IPS-18a (cell line): ENCODE results near the gene GPRC5D.

ENCODE experiments used
- H3K27ac ChIP-seq: one replicate; pipeline ENCODE4 v1.5.1; 2013; ENCODE audit warnings: low read length
- H3K27me3 ChIP-seq: one replicate; pipeline ENCODE4 v1.6.1; 2013; ENCODE audit warnings: mild to moderate bottlenecking, low read length; ENCODE audit not compliant: control insufficient read depth, insufficient read depth
- H3K36me3 ChIP-seq: one replicate; pipeline ENCODE4 v1.6.1; 2013; ENCODE audit warnings: low read depth, low read length; ENCODE audit not compliant: control insufficient read depth
- H3K4me1 ChIP-seq: one replicate; pipeline ENCODE4 v1.6.1; 2013; ENCODE audit warnings: low read depth, low read length; ENCODE audit not compliant: control insufficient read depth
- H3K4me3 ChIP-seq: one replicate; pipeline ENCODE4 v1.5.1; 2013; ENCODE audit warnings: low read length
- H3K9ac ChIP-seq: one replicate; pipeline ENCODE4 v1.6.1; 2013; ENCODE audit warnings: mild to moderate bottlenecking, low read length, moderate library complexity
- H3K9me3 ChIP-seq: one replicate; pipeline ENCODE4 v1.6.1; 2013; ENCODE audit warnings: low read depth, low read length; ENCODE audit not compliant: control insufficient read depth

GPRC5D gene

DNA sequence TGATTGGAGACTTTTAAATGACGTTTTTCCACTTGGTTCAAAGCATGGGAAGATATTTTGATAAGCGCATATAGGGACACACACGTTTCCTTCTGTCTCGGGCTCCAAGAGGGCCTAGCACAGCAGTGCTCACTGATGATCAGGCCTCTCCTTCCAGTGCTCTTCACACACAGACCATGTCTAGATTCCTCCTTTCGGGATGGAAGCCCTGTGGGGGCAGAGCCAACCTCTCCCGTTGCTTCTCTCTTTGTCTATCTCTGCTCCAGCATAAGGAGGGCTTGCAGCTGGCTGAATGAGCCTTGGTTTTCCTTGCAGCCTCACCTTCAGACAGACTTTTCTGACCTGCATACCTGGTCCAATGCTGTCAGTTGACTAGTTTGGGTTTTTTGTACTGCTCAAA, 22.3 kb downstream of the GPRC5D start:
- Histone ChIP-seq H3K27me3 (no peaks in the 10 kb centered on the region), H3K9ac (no peak overlapping the region), H3K9me3 (no peaks in the 10 kb centered on the region), H3K4me1 (no peaks in the 10 kb centered on the region), H3K27ac (no peak overlapping the region), H3K36me3 (no peaks in the 10 kb centered on the region), H3K4me3 (no peak overlapping the region)

DNA sequence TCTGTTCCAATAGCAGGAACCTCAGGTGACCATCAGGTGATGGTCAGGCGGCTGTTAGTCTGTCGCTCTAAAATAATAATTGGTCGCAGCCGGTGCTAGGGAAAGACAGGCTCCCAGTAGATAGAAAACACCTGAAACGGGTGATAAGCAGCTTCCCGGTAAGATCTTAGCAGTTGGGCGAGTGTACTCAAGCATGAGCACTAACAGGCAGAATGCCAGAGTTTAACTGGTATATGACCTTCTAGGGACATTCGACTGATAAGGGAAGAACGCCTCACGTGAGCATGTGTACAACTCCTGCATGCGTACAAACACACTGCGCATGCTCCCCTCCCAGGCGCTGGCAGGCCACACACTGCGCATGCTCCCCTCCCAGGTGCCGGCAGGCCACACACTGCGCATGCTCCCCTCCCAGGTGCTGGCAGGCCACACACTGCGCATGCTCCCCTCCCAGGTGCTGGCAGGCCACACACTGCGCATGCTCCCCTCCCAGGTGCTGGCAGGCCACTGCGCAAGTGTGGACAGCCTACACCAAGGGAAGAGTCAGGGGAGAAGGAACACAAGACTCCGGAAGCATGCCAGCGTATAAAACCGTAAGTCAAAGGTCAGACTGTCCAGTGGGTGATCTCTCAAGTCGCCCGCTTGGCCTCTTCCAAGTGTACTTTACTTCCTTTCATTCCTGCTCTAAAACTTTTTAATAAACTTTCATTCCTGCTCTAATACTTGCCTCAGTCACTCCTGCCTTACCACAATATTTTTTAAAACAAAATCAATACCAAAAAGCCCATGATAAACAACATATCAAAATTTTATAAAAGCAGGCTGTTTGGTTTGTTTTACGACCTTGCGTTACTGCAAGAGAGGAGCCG, 24.5 kb downstream of the GPRC5D start:
- no peaks in the 10 kb centered on the region for H3K27me3 ChIP-seq
- H3K9me3 ChIP-seq = no peaks in the 10 kb centered on the region
- no peaks in the 10 kb centered on the region for H3K36me3 ChIP-seq
- no peak overlapping the region for H3K27ac ChIP-seq
- H3K4me1 ChIP-seq = no peaks in the 10 kb centered on the region
- H3K9ac ChIP-seq = no peak overlapping the region
- H3K4me3 ChIP-seq = peak overlapping the region; percentile 27

DNA sequence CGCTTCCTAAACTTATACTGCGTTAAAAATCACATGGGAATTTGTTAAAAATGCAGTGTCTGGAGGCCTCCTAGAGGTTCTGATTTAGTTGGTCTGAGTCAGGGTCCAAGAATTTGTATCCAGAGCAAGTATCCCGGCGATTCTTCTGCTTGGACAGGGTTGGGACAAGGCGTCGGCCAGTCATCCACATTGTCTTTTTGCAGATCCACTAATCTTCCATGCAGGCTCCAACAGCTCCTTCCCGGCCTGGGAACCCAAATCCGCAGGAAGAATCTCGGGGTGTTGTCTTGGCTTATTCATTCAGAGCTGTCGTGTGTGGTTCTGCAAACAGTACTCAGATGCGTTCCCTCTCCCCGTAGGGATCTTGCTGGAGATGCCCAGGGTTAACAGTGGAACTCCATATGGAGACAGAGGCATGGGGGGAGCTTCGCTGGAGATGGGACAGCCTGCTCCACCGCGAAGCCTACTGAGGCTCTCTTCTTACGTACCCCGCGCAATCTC, 25.3 kb downstream of the GPRC5D start:
- H3K27ac ChIP-seq = no peak overlapping the region
- H3K27me3 ChIP-seq = no peaks in the 10 kb centered on the region
- H3K4me3 ChIP-seq = no peak overlapping the region
- H3K36me3 ChIP-seq = no peaks in the 10 kb centered on the region
- H3K4me1 ChIP-seq = no peaks in the 10 kb centered on the region
- H3K9me3 ChIP-seq = no peaks in the 10 kb centered on the region
- H3K9ac ChIP-seq = no peak overlapping the region

DNA sequence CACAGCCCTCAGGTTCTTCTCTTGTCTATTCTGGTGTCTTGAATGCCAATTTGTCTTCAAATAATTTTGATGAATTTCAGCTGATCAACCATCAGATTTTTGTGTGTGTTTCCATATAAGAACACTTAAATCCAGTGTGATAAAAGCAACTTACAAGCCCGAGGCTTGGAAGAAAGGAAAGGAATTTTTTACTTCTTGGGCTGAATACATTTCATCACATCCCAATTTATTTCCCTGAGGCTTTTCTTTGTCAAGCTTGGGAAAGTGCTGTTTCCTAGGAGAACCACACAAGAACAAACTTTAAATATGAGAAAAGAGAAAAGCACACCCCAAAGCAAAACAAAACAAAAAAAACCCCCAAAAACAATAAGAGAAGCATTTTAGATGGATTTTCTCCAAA, 26.6 kb downstream of the GPRC5D start:
- H3K4me3 ChIP-seq = no peak overlapping the region
- no peaks in the 10 kb centered on the region for H3K4me1 ChIP-seq
- no peaks in the 10 kb centered on the region for H3K36me3 ChIP-seq
- no peak overlapping the region for H3K27ac ChIP-seq
- H3K27me3 ChIP-seq = no peaks in the 10 kb centered on the region
- H3K9ac ChIP-seq = no peak overlapping the region
- H3K9me3 ChIP-seq = no peaks in the 10 kb centered on the region

DNA sequence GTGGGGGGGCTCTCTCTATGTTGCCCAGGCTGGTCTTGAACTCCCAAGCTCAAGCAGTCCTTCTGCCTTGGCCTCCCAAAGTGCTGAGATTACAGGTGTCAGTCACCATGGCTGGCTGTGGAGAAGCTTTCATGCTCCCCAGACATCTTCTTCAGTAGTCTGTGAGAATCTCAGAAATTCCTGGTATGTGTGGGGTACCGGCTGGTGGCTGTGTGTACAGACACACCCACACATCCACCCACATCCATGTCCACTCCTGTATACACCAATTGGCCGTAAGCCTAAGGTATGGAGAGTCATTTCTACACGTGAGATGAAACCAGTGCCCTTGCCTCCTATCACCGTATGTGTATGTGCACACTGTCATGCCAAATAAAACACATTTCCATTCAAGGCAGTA, 27.8 kb downstream of the GPRC5D start:
- Histone ChIP-seq H3K9ac (no peak overlapping the region), H3K4me3 (no peak overlapping the region), H3K36me3 (no peaks in the 10 kb centered on the region), H3K9me3 (no peaks in the 10 kb centered on the region), H3K27ac (no peak overlapping the region), H3K4me1 (no peaks in the 10 kb centered on the region), H3K27me3 (no peaks in the 10 kb centered on the region)

DNA sequence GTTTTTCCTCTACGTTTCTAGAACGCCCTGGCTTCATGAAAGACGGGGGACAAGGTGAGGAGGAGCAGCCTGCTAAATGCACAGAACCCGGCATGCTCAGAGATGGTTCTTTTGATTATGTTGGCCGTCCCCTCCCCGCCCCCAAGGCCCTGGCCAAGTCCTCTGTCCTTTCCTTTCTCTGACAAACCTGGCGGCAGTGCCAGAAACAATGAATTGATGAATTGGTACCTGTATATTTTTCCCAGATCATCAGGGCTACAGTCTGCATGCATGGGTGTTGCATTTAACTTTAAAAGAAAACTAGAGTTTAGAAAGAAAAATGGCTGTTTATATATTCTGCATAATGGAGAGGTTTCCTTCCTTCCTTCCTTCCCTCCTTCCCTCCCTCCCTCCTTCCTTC, 29.0 kb downstream of the GPRC5D start:
- H3K27ac ChIP-seq = no peak overlapping the region
- H3K27me3 ChIP-seq = no peaks in the 10 kb centered on the region
- H3K9ac ChIP-seq = no peak overlapping the region
- no peaks in the 10 kb centered on the region for H3K4me1 ChIP-seq
- no peak overlapping the region for H3K4me3 ChIP-seq
- H3K9me3 ChIP-seq = no peaks in the 10 kb centered on the region
- no peaks in the 10 kb centered on the region for H3K36me3 ChIP-seq

DNA sequence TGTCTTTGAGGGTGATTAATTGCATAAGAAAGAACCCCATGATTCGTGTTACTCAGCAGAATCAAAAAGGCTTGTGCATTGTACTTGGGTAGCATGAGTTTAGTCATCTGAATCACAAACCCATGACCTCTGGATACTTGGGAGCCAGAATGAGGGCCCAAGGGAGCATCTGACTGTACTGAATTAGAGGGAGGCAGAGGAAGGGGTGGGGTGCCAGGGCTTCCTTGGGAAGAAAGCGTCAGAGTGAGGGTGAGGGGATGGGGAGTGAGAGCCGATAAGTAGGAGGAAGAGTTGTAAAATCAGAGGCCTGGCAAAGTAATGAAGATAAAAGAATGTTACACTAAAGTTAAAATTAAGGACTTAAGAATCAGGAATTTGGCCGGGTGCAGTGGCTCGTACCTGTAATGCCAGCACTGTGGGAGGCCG, 29.8 kb downstream of the GPRC5D start:
- no peaks in the 10 kb centered on the region for H3K9me3 ChIP-seq
- H3K4me1 ChIP-seq = no peaks in the 10 kb centered on the region
- no peak overlapping the region for H3K9ac ChIP-seq
- H3K27ac ChIP-seq = no peak overlapping the region
- no peak overlapping the region for H3K4me3 ChIP-seq
- H3K36me3 ChIP-seq = no peaks in the 10 kb centered on the region
- H3K27me3 ChIP-seq = no peaks in the 10 kb centered on the region

DNA sequence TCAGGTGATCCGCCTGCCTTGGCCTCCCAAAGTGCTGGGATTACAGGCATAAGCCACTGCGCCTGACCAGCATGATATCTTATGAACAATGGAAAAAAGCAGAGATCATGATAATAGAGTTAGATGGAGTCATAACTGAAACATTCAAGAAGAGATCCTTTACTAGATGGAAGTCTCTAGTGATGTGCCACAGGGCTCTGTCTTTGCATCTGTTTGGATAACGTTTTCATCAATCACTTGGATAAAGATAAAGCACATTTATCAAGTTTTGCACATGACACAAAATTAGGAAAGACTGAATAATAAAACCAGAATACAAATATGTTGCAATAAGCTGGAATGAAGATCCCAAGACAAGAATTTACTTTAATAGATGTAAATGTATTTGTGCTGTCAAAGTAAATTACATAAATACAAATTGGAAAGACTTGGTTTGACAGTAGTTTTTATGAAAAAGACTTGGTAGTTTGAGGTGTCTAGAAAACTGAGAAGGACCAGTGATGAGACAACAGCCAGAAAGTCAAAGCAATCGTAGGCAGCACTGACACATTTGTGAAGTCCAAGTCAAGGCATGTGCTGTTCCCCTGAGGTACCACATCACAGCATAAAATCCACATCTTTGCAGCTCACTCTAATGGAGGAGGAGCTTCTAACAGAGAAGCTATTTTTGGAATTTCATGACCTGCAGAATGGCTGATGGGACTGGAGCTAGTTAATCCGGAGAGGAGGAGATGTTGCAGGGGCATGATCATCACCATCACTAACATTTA, 32.1 kb downstream of the GPRC5D start:
- Histone ChIP-seq H3K36me3 (no peaks in the 10 kb centered on the region), H3K9me3 (no peaks in the 10 kb centered on the region), H3K4me3 (no peak overlapping the region), H3K4me1 (peaks cover 5% of the 10 kb centered on the region), H3K9ac (no peak overlapping the region), H3K27ac (no peak overlapping the region), H3K27me3 (no peaks in the 10 kb centered on the region)

DNA sequence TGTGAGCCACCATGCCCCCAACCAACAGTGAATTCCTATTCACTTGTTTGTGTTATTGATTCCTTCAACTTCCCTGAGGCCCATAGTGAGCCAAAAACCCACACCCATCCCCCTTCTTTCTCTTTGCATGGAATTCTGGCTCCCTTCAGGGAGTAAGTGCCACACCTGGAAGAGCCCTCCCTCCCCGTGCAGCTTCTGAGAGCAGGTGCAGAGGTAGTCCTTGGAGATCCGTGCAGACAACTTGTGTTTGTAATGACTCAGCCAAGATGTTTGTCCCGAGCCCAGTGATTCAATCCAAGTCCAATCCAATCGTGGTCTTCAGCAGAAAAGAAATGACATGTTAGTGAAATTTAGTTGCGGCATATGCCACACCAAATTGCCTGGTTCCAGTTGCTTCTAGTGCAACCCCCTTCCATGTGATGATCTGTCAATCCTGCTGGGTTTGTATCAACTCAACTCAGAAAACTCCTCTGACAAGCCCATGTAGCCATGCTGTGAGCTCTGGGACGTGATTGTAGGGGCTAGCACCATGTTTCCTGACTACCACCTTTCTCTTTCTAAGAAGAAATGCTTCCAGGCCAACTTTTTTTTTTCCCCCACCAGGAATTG, 33.1 kb downstream of the GPRC5D start:
- H3K4me3 ChIP-seq = no peak overlapping the region
- H3K27ac ChIP-seq = no peak overlapping the region
- H3K36me3 ChIP-seq = no peaks in the 10 kb centered on the region
- H3K9ac ChIP-seq = no peak overlapping the region
- no peaks in the 10 kb centered on the region for H3K9me3 ChIP-seq
- no peaks in the 10 kb centered on the region for H3K27me3 ChIP-seq
- peaks cover 5% of the 10 kb centered on the region for H3K4me1 ChIP-seq

DNA sequence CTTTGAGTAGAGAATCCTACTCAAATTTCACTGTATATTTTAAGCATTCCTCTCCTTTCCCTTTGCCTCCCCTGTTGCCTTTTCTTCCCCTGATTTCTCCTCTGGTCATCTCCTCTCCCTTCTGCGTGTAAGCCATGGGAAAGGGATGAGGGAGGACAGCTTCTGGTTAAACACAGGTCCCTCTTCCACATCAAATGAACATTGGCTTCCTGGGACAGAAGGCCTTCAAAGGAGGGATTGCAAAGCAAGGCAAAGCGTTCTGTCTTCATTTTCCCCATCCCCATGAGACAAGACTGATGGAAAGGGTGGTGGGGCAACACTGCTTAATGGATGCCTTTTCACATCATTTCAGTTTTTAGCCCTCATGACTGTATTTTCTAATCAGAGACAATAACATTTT, 34.5 kb downstream of the GPRC5D start:
- Histone ChIP-seq H3K27me3 (no peaks in the 10 kb centered on the region), H3K4me1 (peaks cover 5% of the 10 kb centered on the region), H3K9me3 (no peaks in the 10 kb centered on the region), H3K36me3 (no peaks in the 10 kb centered on the region), H3K27ac (no peak overlapping the region), H3K4me3 (no peak overlapping the region), H3K9ac (no peak overlapping the region)

DNA sequence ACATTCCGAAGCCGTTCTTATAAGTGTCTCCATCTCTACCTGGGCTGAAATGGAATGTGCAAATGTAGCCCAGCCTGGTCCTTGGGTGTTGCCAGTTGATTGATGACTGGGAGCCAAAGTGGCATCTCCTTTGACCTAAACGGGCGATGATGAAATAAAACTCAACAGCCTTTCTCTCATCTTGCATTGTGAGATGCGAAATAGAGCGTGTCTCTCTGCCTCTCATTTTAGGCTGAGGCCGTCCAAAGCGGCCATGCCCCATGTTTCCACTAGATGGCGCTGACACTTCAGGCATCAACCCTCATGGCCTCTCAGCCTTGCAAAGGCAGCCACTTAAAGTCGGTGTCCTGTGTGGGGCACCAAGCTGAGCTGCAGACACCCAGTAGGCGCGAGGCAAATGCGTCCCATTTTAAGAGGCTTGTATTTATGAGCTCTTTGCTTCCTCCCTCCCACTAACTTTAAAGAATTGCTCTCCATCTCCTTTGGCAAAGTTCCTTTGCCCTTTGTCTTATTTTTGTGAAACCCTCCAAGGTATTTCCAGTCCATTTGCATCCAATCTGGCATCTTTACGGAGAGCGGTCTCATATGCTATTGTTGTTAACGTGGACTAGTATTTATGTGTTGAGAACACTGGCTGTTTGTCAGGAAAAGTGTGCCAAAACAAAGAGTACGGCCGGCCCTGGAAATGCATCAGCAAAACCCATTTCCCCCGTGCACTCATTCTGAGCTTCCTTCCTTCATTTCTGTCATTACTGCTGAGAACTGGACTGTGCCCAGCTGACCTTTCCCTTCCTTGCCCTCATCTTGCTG, 35.6 kb downstream of the GPRC5D start:
- no peak overlapping the region for H3K9ac ChIP-seq
- peaks cover 5% of the 10 kb centered on the region for H3K4me1 ChIP-seq
- no peaks in the 10 kb centered on the region for H3K27me3 ChIP-seq
- no peak overlapping the region for H3K4me3 ChIP-seq
- H3K9me3 ChIP-seq = no peaks in the 10 kb centered on the region
- H3K27ac ChIP-seq = no peak overlapping the region
- H3K36me3 ChIP-seq = no peaks in the 10 kb centered on the region
